Measurements from ENCODE around the gene PRUNE2.

Gene PRUNE2

DNA sequence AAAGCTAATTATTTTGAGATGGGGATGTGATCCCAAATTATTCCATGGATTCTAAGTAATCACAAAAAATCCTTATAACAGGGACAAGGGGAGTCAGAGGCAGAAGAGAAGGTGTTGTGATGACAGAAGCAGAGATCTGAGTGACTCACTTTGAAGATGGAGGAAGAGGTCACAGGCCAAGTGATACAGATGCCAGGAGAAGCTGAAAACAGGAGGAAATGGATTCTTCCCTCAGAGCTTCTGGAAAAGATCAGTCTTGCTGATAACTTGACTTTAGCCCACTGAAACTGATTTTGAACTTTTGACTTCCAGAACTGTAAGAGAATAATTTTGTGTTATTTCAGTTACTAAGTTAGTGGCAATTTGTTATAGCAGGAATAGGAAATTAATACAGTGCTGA lies 341.6 kb downstream of the PRUNE2 start:
- no peaks in the 10 kb centered on the region for H3K79me2 ChIP-seq (ENCODE audit: insufficient read depth, low read length)
- H3K27ac ChIP-seq (ENCODE audit: low read depth, low read length): no peak overlapping the region
- no peak overlapping the region for H2AFZ ChIP-seq (ENCODE audit: low read depth, low read length, severe bottlenecking)
- no peaks in the 10 kb centered on the region for H3K9me3 ChIP-seq (ENCODE audit: insufficient read depth, low read length)
- H3K9ac ChIP-seq (ENCODE audit: low read length): no peak overlapping the region
- H3K27me3 ChIP-seq (ENCODE audit: low read length): no peaks in the 10 kb centered on the region
- H3K4me3 ChIP-seq (ENCODE audit: insufficient read depth, low read length, poor library complexity, severe bottlenecking): no peak overlapping the region
- H3K36me3 ChIP-seq (ENCODE audit: low read length): no peaks in the 10 kb centered on the region
- H3K4me2 ChIP-seq (ENCODE audit: low read depth, low read length, poor library complexity, severe bottlenecking): no peak overlapping the region
- no peaks in the 10 kb centered on the region for H3F3A ChIP-seq (ENCODE audit: insufficient read depth)
- no peaks in the 10 kb centered on the region for H4K20me1 ChIP-seq (ENCODE audit: low read depth, low read length)
- TF ChIP-seq, protein P1, sequence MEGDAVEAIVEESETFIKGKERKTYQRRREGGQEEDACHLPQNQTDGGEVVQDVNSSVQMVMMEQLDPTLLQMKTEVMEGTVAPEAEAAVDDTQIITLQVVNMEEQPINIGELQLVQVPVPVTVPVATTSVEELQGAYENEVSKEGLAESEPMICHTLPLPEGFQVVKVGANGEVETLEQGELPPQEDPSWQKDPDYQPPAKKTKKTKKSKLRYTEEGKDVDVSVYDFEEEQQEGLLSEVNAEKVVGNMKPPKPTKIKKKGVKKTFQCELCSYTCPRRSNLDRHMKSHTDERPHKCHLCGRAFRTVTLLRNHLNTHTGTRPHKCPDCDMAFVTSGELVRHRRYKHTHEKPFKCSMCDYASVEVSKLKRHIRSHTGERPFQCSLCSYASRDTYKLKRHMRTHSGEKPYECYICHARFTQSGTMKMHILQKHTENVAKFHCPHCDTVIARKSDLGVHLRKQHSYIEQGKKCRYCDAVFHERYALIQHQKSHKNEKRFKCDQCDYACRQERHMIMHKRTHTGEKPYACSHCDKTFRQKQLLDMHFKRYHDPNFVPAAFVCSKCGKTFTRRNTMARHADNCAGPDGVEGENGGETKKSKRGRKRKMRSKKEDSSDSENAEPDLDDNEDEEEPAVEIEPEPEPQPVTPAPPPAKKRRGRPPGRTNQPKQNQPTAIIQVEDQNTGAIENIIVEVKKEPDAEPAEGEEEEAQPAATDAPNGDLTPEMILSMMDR (IDR thresholded peaks at IDR 0.05; ENCODE audit: insufficient read depth, low read length, poor library complexity, severe bottlenecking): no peak
- no peak for TF ChIP-seq EZH2phosphoT487 (conservative IDR thresholded peaks at IDR 0.05; ENCODE audit: low read length)
- H3K9me2 ChIP-seq (replicated peaks; ENCODE audit: insufficient read depth, low read length): no peaks in the 10 kb centered on the region

DNA sequence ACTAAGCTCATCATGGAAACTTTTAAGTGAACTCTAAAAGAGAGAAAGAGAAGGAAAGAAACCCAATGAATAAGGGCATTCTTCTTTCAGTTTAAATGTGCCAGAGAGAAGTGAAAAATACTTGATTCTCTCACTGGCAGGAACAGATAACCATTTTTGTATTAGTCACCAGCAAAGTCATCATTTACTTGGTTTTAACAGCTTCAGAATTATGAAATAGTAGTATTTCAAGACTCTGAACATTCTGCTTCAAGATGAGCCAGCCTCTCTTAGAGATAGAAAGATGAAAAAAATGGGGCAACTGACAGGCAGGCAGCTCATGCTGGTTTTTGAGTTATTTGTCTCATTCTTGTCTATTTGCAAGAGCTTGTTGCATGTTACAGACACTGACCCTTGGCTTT lies 343.4 kb downstream of the PRUNE2 start:
- H2AFZ ChIP-seq (ENCODE audit: low read depth, low read length, severe bottlenecking): peak overlapping the region; percentile 4

DNA sequence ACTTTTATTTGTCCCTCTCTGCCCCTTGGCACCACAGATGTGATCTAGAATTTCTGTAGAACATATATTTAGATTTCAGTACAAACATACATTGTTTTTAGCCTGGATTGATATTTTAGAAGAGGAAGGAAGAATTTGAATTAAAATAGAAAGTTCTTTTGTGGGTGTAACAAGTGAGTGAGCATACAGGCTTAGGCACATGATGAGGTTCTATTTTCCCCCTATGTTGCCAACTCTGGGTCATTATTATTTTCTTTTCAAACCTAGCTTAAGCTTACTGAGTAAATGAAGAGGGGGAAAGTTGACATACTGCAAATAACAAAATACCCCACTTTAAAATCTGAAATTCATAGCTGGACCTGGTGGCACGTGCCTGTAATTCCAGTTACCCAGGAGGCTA lies 344.0 kb downstream of the PRUNE2 start:
- Histone ChIP-seq H3K27ac (ENCODE audit: low read depth, low read length) (peak overlapping the region; percentile 14; the same call in 1 of the 2 replicates), H3K4me2 (ENCODE audit: low read depth, low read length, poor library complexity, severe bottlenecking) (peak overlapping the region; percentile 34), H3K27me3 (ENCODE audit: low read length) (no peaks in the 10 kb centered on the region), H3K36me3 (ENCODE audit: low read length) (no peaks in the 10 kb centered on the region), H3K79me2 (ENCODE audit: insufficient read depth, low read length) (no peaks in the 10 kb centered on the region), H4K20me1 (ENCODE audit: low read depth, low read length) (no peaks in the 10 kb centered on the region), H3K9me3 (ENCODE audit: insufficient read depth, low read length) (no peaks in the 10 kb centered on the region), H3K4me3 (ENCODE audit: insufficient read depth, low read length, poor library complexity, severe bottlenecking) (no peak overlapping the region), H3K9ac (ENCODE audit: low read length) (no peak overlapping the region), H2AFZ (ENCODE audit: low read depth, low read length, severe bottlenecking) (no peak overlapping the region), H3K9me2 (replicated peaks; ENCODE audit: insufficient read depth, low read length) (no peaks in the 10 kb centered on the region), H3F3A (ENCODE audit: insufficient read depth) (no peaks in the 10 kb centered on the region)
- TF ChIP-seq, protein P1 (IDR thresholded peaks at IDR 0.05; ENCODE audit: insufficient read depth, low read length, poor library complexity, severe bottlenecking): no peak
- TF ChIP-seq EZH2phosphoT487 (conservative IDR thresholded peaks at IDR 0.05; ENCODE audit: low read length): no peak

More for the DNA sequence above, 343.4 kb downstream of the PRUNE2 start:
- Histone ChIP-seq H3K27ac (ENCODE audit: low read depth, low read length) (0 out of 2 replicates have a peak overlapping the region, but pooled peaks have one; percentile 14), H3K27me3 (ENCODE audit: low read length) (no peaks in the 10 kb centered on the region), H3K9me3 (ENCODE audit: insufficient read depth, low read length) (no peaks in the 10 kb centered on the region), H3F3A (ENCODE audit: insufficient read depth) (no peaks in the 10 kb centered on the region), H3K9me2 (replicated peaks; ENCODE audit: insufficient read depth, low read length) (no peaks in the 10 kb centered on the region), H3K4me2 (ENCODE audit: low read depth, low read length, poor library complexity, severe bottlenecking) (peak overlapping the region; percentile 34), H3K79me2 (ENCODE audit: insufficient read depth, low read length) (no peaks in the 10 kb centered on the region), H3K4me3 (ENCODE audit: insufficient read depth, low read length, poor library complexity, severe bottlenecking) (no peak overlapping the region), H3K9ac (ENCODE audit: low read length) (no peak overlapping the region), H4K20me1 (ENCODE audit: low read depth, low read length) (no peaks in the 10 kb centered on the region), H3K36me3 (ENCODE audit: low read length) (no peaks in the 10 kb centered on the region)
- TF ChIP-seq EZH2phosphoT487 (conservative IDR thresholded peaks at IDR 0.05; ENCODE audit: low read length): no peak
- TF ChIP-seq, protein P1 (IDR thresholded peaks at IDR 0.05; ENCODE audit: insufficient read depth, low read length, poor library complexity, severe bottlenecking): no peak
